Measurements from ENCODE around the gene CHPF2.

CHPF2 gene

GRCh38 chr7:151276666-151277590, 44.6 kb downstream of the CHPF2 start (continued):
- TF ChIP-seq HOXA7 (CRISPR knock-in tag; IDR thresholded peaks at IDR 0.05; ENCODE audit: borderline replicate concordance): no peak
- no peak for TF ChIP-seq ZNF664 (tag by site-specific recombination; IDR thresholded peaks at IDR 0.05)
- no peak for TF ChIP-seq ZNF211 (tag by site-specific recombination; IDR thresholded peaks at IDR 0.05; ENCODE audit: low read depth)
- no peak for TF ChIP-seq ZNF341 (tag by site-specific recombination; IDR thresholded peaks at IDR 0.05; ENCODE audit: low read depth)
- no peak for TF ChIP-seq MEIS1 (CRISPR knock-in tag; IDR thresholded peaks at IDR 0.05; ENCODE audit: borderline replicate concordance)
- TF ChIP-seq ZNF174 (tag by site-specific recombination; IDR thresholded peaks at IDR 0.05): no peak
- TF ChIP-seq CTCF (tag by site-specific recombination; IDR thresholded peaks at IDR 0.05): no peak
- no peak for TF ChIP-seq ZSCAN16 (tag by site-specific recombination; IDR thresholded peaks at IDR 0.05)
- TF ChIP-seq ZNF510 (tag by site-specific recombination; IDR thresholded peaks at IDR 0.05; ENCODE audit: insufficient replicate concordance): no peak
- no peak for TF ChIP-seq ZNF558 (tag by site-specific recombination; IDR thresholded peaks at IDR 0.05)
- no peak for TF ChIP-seq ZNF624 (tag by site-specific recombination; IDR thresholded peaks at IDR 0.05)
- peak; percentile 44; the same call in 1 of the 2 replicates for TF ChIP-seq PRDM4 (tag by site-specific recombination; IDR thresholded peaks at IDR 0.05)
- TF ChIP-seq ZIC2 (tag by site-specific recombination; IDR thresholded peaks at IDR 0.05): no peak
- peak; percentile 87 for TF ChIP-seq EGR2 (tag by site-specific recombination; IDR thresholded peaks at IDR 0.05; ENCODE audit: low read depth)
- no peak for TF ChIP-seq PRDM1 (tag by site-specific recombination; IDR thresholded peaks at IDR 0.05)
- TF ChIP-seq PRDM6 (tag by site-specific recombination; IDR thresholded peaks at IDR 0.05): no peak
- TF ChIP-seq GLI2 (tag by site-specific recombination; IDR thresholded peaks at IDR 0.05; ENCODE audit: borderline replicate concordance, low read depth): no peak
- no peak for TF ChIP-seq INSM2 (tag by site-specific recombination; IDR thresholded peaks at IDR 0.05)
- TF ChIP-seq ZNF133 (tag by site-specific recombination; IDR thresholded peaks at IDR 0.05): no peak
- TF ChIP-seq ZXDB (tag by site-specific recombination; IDR thresholded peaks at IDR 0.05): peak; percentile 53; the same call in 1 of the 2 replicates
- TF ChIP-seq ZNF530 (tag by site-specific recombination; IDR thresholded peaks at IDR 0.05; ENCODE audit: low read depth): no peak
- TF ChIP-seq ZNF398 (tag by site-specific recombination; IDR thresholded peaks at IDR 0.05): no peak
- TF ChIP-seq ELK4 (IDR thresholded peaks at IDR 0.05; ENCODE audit: borderline replicate concordance, low read depth, low read length): no peak
- no peak for TF ChIP-seq ZNF146 (tag by site-specific recombination; IDR thresholded peaks at IDR 0.05)
- TF ChIP-seq ZNF19 (tag by site-specific recombination; IDR thresholded peaks at IDR 0.05; ENCODE audit: low read depth): no peak
- TF ChIP-seq ZNF692 (tag by site-specific recombination; IDR thresholded peaks at IDR 0.05): peak; percentile 41
- TF ChIP-seq ZNF202 (tag by site-specific recombination; IDR thresholded peaks at IDR 0.05; ENCODE audit: borderline replicate concordance): no peak
